GM21723 (cell line): ENCODE measurements around the gene ZHX3.

Experiments used
- ATAC-seq: cut with Tn5 transposase; IDR thresholded peaks from one replicate; pipeline ENCODE4 v1.9.1; 2021; ENCODE audit warnings: mild to moderate bottlenecking, moderate library complexity; ENCODE audit not compliant: unreplicated experiment

The ZHX3 gene

DNA sequence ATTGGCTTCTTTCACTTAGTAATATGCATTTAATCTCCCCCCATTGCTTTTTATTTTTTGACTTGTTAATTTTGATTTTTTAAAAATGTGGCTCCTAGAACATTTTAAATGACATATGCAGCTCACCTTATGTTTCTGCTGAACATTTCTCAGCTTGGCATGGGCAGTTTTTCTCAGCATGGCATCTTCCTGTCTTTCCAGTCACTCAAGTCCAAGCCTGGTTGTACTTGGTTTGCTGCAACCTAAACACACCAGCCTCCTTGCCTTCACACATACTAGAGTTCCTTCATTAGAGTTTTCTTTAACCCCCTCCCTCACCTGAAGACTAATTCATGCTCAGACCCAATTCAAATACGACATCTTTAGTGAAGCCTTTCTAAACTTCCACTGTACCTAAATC is 86.4 kb downstream of the ZHX3 start:
- ATAC-seq, result no peak

DNA sequence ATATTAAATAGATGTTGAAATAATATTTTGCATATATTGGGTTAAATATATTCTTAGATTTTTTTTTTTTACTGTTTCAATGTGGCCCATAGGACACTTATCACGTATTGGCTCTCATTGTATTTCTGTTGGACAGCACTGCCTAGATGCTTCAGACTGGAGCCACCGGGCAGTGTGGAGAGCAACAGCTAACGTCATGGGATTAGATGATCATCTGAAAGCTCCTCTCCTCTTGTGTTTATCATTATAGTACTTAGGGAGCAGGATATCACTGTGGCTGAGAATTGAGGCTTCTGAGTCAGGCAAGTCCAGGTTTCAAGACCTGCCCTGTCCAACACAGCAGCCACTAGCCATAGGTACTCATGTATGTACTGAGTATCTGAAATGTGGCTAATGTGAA is 87.4 kb downstream of the ZHX3 start:
- ATAC-seq, result no peak

DNA sequence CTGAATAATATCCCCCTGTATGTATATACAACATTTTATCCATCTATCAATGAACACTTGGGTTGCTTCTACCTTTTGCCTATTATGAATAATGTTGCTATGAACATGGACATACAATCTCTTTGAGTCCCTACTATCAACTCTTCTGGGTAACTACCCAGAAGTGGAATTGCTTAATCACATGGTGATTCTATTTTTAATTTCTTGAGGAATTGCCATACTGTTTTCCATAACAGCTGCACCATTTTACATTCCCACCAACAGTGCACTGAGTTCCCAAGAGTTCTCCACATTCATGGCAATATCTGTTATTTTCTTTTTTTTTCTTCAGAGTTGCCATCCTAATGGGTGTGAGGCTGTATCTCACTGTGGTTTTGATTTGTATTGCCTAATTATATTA is 88.3 kb downstream of the ZHX3 start:
- ATAC-seq, result no peak

DNA sequence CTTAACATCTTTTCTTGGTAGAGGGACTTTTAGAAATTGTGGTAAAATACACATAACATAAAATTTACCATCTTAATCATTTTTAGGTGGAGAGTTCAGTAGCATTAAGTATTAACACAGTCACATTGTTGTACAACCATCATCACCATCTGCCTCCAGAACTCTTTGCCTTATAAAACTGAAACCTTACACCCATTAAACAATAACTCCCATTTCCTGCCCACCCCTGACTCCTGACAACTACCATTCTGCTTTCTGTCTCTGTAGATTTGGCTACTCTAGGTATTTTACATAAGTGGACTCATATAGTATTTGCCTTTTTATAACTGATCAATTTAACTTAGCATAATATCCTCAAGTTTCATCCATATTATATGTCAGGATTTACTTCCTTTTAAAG is 88.7 kb downstream of the ZHX3 start:
- no peak for ATAC-seq

DNA sequence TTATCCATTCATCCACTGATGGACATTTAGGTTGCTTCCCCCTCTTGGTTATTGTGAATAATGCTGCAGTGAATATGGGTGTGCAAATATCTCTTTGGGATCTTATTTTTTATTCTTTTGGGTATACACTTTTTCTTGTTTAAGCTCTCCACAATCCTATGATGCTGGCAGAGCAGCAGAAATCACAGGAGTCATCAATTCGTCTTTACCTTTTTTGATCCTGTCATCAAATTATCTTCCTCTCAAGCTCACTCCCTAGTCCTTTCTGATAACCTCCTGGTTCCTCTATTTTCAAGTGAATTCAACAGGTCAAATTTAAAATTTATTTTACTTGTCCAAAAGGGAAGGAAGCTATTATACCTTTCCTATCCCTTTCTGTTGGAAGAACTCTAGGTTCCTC is 91.1 kb downstream of the ZHX3 start:
- ATAC-seq, result no peak

DNA sequence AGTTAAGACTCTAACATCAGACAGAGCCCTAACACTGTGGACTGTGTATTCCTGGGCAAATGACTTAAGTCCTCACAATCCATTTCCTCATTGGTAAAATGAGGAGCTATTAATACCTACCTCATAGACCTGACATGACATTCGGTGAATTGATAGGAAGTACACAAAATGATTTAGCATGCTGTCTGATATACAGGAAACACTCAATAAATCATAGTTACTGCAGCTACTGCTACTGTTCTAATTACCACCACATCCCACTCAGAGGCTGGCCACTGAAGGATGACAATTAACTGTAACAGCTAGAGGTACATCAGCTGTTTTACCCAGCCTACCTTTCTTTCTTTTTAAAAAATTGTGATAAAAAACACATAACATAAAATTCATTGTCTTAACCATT is 92.4 kb downstream of the ZHX3 start:
- ATAC-seq, result no peak

DNA sequence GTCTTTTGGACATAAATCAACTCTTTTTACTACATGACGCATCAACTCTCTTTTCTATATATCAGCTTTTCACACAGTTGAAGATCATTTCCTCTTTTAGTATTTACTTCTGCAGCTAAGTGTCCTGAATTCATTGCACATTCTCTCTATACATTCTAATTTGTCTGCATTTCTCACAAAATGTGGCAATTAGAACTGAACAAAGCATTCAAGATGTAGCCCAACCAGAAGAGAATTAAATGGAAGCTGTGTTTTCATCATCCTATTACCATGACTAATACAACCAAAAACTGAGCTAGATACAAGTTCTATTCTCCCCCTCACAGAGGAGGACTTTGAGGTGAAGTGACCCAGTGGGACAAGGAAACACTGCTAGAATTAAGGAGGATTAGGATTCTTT is 93.2 kb downstream of the ZHX3 start:
- ATAC-seq, result no peak

DNA sequence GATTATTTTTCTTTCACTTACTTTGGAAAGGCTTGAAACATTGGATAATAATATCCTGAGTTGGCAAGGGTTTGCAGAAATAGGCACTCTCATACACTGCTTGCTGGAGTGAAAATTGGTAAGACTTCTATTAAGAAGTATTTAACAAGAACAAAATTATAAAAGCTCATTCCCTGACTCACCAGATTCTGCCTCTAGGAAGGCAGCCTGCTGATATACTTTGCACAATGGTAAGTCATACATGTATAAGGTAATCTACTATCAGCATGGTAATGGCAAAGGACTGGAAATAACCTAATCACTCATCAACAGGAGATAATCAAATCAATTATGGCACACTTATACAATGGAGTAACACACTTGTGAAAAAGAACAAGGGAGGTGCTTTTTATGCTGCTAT is 94.4 kb downstream of the ZHX3 start:
- no peak for ATAC-seq

DNA sequence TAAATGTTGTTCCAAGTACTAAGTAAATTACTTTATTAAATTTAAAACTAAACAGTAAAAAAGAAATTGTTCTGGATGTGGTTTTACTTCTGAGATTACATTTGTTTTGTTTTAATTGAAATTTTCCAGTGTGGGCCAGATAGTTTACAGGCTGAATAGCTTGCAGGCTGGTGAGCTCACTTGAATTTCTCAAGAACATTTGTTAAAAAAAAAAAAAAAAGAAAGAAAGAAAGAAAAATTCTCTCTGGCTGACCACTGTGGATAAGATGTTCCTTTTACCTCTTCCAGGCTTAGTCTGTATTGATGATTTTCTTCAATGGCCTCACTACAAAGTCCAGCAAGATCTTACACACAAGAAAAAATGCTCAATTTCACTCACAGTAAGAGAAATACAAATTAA is 94.8 kb downstream of the ZHX3 start:
- no peak for ATAC-seq

DNA sequence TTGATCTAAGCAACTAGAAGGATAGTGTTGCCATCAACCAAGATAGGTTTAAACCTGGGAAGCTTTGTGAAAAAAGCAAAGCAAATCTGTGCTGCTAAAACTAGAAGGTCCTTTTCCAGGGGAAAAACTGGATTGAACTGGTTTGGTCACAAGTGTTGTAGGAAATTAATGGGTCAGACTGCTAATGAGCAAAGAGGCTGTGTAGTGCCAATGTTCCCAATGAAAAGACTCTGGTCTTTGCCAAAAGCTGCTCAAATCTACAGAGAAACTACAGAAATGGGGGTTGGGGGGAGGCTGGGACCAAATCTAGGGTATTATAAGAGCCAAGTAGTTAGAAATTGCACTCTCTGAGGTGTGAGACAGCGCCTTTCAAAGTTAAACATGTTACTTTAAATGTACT is 95.2 kb downstream of the ZHX3 start:
- ATAC-seq, result no peak

DNA sequence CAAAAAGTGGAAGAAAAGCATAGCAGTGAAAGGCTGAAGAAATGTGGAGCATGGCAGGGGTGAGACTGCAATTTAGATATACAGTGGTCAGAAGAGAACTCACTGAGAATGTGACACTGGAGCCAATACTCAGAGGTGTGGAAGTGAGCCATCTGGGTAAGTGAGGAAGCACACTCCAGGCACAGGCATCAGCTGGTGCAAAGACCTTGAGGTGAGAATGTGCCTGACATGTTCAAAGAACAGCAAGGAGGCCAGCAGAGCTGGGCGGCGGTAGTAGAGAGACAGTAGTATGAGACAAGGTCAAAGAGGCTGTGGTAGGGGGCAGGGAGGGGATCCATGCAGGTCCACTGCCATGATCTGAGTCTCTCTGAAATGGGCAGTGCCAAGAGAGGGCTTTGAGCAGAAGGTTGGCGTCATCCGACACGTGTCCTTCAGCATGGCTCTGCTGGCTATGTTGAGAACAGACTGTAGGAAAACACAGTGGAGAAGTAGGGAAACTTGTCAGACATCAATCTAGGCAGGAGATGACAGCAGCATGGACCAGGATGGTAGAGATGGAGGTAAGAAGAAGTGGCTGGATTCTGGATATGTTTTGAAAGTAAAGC is 95.8 kb downstream of the ZHX3 start:
- no peak for ATAC-seq

DNA sequence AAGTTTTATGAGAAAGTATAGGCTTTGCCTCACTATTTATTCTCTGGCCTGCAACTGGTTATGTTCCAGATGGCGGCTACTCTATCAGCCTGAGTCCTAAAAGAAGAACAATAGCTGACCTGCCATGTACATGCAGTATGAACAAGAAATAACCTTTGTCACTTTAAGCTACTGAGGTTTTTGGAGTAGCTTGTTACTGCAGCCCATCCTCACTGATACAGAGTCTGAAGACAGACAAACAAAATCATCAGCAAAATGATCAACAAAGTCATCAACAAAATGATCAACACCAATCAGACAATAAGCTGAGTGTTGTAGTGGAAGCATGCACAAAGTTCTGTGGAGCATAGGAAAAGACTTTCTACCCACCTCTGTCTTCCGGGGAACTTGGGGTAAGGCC is 97.7 kb downstream of the ZHX3 start:
- ATAC-seq, result no peak

DNA sequence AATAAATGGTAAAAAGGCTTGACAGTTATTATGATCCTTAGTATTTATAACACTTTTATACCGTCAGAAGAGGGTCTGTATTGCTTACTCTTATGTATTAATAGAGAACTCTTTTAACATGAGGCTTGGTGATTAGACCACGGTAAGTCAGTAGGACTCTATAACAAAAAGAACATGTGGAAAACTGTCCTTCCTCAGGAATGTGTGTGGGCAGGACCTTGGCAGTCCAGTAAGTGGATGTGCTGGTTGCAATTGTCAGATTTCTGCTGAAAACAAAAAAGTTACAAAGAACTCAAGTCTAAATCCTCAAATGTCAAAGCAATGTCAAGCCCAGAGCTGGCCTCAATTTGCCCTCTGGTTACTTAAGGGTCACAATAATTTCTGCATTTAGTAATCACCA is 99.1 kb downstream of the ZHX3 start:
- no peak for ATAC-seq

DNA sequence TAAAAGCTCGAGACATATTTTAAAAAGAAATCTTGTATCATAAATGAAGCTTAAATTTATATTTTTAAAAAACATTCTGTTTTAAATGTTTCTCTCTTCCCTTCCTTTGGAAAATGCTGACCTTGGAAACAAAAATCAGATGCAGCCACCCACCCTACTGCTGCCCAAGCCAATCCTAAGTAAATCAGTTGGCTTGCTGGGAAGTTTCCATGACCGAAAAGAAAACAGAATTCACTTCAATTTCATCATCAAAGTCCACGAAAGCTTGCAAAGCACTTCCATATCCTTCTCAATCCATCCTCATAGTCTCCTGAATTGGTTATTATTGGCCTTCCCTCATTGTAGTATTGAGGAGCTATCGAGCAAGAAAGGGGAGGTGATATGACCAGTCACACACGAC is 100.1 kb downstream of the ZHX3 start:
- no peak for ATAC-seq

DNA sequence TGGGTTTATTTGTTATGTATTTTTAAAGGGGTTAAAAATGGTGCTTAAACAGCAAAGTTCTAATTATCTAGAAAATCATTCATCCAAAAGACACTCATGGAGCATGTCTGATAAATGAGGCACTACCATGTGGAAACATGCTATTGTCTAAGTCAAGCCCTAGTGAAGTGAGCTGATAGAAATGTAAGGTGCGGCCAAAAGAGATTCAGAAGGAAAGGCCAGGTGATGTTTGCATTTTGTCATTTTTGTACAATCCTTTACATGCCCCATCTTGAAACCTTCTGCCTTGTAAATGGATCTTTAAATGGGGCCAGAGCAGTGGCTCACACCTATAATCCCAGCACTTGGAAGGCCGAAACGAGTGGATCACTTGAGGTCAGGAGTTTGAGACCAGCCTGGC is 102.9 kb downstream of the ZHX3 start:
- no peak for ATAC-seq

DNA sequence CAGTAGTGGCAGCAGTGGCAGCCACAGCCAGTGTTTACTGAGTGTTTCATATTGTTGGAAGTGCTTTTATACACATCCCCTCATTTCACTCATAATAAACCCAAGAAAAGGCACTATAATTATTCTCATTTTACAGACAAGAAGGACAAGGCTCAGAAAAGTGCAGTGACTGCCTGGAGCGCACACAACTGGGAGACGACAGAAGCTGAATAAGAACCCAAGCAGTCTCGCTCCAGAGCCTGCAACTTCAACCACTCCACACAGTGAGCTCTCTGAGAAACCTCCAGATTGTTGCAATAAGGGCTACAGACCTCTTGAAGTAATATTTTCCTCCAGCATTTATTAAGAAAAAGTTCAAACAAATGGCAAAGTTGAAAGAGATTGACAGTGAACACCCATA is 103.3 kb downstream of the ZHX3 start:
- ATAC-seq, result no peak

DNA sequence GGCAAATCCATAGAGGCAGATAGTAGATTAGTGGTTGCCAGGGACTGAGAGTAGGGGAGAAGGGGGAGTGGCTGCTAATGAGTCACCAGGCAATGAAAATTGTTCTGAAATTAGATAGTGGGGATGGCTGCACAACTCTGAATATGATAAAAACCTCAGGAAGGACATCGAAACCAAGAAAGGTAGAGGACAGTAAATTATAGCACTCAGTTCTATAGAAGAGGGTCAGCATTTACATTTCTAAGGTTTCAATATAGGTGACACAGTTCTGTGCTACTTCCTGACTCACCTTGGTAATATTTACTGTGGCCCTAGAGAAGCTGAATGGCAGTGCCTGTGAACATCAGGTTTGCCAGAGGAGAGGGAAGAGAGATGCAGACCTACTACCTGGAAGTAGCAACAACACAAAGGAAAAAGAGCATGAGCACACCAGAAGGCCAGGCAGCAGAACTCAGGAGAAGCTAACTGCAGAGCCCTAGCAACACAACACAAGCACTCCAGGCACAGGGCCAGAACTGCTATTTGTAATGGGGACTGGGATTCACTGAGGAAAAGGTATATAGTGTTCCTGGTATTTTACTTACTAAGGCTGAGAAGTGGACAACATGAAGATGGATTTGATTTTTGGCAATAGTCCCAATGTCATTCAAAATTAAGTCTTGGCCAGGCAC is 104.2 kb downstream of the ZHX3 start:
- no peak for ATAC-seq

DNA sequence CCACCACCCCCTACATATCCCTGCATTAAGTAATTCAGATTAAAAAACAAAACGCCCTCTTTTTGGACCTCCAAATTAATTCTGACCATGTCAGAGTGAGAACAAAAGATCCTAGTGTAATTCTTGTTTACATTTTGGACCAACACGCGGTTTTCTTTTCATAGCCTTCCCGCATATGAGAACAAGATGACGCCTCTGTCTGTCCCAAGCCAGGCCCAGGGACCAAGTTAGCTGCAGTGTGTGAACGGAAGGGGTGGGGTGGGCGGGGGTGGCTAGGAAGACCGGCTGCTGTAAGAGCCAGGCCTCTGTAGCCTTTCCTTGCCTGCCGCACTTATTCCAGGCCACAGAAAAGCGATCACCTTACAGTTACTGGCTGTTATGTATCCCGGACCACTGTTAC is 112.2 kb downstream of the ZHX3 start:
- no peak for ATAC-seq

DNA sequence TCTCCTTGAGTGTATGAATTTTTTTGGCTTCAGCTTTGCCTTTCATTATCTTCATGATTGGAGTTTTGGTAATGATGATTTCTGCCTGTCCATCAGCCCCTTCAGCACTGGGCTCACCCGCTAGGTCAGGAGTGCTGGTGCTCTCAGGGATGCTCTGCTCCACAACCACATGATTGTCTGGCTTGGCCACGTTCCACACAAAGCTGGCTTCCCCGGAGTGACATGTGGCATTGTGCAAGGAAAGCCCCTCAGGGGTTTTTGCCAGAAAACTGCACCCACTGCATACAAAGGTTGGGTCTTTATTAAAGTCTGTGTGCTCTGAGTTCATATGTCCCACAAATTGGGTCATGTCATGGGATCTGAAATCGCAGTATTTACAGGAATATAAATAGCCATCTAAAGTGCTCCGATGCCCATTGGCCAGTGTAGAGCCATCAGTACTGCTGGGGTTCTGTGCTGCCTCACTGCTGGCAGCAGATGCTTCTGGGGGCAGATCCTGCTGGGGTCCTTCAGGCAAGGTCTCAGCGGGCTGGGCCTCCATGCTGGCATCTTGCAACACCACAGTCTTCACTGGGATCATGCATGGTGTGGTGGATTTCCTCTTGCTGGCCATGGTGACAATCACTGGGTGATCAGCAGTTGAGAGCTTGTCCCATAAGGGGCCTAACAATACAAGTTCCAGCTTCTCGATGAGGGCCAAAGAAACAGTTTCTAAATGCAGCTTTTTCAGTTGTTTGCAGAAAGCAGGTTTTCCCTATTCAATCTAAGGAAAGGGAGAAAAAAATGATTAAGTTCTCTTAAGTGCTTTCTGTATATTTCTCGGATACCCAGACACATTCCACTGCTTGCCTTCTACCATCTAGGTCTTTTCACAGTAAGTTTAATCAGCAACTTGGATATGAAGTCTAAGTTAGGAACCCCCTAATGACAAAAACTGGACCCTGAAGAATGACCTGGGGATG is 112.9 kb downstream of the ZHX3 start:
- ATAC-seq, result no peak

DNA sequence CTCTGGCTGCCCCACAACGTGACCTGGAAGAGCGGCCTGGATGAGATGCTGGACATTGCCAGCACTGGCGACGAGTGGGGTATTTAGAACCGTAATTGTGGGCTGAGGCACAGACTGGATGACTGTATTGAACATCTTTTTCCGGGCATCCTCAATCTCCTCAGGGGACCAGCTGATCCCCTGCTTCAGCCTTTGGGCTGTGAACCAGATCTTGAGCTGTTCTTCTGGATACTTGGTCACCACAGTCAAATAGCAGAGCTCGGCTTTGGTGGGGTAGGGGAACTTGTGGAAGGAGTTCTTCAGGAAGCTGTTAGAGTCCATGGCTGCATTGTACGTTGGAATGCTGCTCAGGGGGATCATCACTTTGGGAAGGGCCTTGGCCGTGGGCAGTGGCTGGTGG is 113.9 kb downstream of the ZHX3 start:
- ATAC-seq, result no peak

DNA sequence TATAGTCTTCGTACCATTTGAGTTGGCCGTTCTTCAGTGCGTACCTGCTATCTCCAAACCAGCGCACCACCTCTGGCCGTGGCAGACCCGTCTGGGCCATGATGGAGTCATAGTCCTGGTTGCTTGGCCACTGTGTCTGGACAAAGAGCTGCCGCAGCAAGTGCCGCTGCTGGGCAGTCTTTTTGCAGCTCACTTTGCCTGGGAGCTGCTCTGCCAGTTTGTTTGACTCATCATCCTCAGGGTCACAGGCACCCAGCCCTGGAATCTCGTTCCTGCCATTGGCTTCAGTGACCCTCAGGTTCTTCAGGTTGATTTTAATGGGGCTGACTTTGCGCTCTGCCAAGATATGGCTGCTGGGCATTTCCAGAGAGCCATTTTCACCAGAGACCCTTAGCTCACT is 115.1 kb downstream of the ZHX3 start:
- no peak for ATAC-seq

DNA sequence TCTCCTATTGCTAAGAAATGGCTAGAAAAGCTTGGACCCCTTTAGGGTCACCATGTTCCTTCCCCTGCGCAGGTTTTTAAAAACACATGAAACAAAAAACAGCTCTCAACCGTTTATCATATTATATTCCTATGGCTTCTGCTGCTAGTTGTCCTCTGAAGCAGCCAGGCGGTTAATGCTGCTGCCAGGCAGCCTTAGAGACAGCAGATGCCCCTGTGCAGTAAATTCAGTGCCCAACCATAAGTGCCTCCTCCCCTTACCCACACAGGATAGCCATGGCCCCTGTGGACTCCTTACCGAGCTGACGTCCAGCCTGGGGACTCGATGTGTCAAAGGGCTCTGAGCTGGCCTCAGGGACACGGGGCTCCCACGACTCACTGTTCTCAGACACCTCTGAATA is 115.8 kb downstream of the ZHX3 start:
- no peak for ATAC-seq
